HCT116 (cell line): ENCODE results near the gene AKAP14. TPM values are rescaled to one million over a fixed set of nuclear protein-coding genes. Genes with fewer than 3 reads are reported as not detected.

ENCODE experiments used
- ATAC-seq: fragments of 200-7000 bp; cut with Tn5 transposase; 2 replicates; pipeline ENCODE4 v1.9.1; 2020; ENCODE audit warnings: mild to moderate bottlenecking, moderate library complexity
- BruUV-seq: library from RNA; stranded (reverse); fragments of 400-500 nt; replicated peaks from 2 replicates; lab custom pipeline; 2021; lab: Mats Ljungman, UMichigan
- CTCF ChIA-PET: fragments of 300-600 bp; sonication (Branson Sonifier 250); formaldehyde crosslinking; loops from one replicate; lab custom pipeline; 2021; ENCODE audit warnings: antibody characterized with exemption; lab: Charles Lee
- POLR2A ChIA-PET: fragments of 300-600, 350-600 bp; sonication (Branson Sonifier 250); formaldehyde crosslinking; loops from one replicate; lab custom pipeline; 2021; ENCODE audit warnings: antibody characterized with exemption; lab: Charles Lee
- RAD21 ChIA-PET, 2 experiments: fragments of 300-600 bp; sonication (Branson Sonifier 250); formaldehyde crosslinking; loops; one replicate each; lab custom pipeline; 2023; ENCODE audit warnings: low total read pairs in 2 of 2; ENCODE audit not compliant: uncharacterized antibody in 2 of 2, unreplicated experiment in 2 of 2, low non-redundant PET in 1 of 2; lab: Charles Lee
- DNase-seq: peaks from one replicate; pipeline ENCODE4 v3.0.0-alpha.2; 2010; ENCODE audit warnings: low read depth, low spot score
- H2AFZ ChIP-seq: fragments of 200-600 bp; shearing (Covaris generic), sonication (generic); 2 replicates; pipeline ENCODE4 v1.6.1; 2017; ENCODE audit warnings: low read depth, mixed run types, mixed read lengths, antibody characterized with exemption, low read length; ENCODE audit not compliant: poor library complexity, severe bottlenecking
- H3K27ac ChIP-seq: 2 replicates; pipeline ENCODE4 v1.5.1; 2012; ENCODE audit warnings: low read depth, low read length
- H3K27me3 ChIP-seq: fragments of 200-600 bp; sonication (generic); 2 replicates; pipeline ENCODE4 v1.6.1; 2016; ENCODE audit warnings: mixed run types, low read length, mixed read lengths; ENCODE audit not compliant: insufficient read depth
- H3K36me3 ChIP-seq, 2 experiments: fragments of 200-500 bp in 1 of 2; fragments of 200-600 bp in 1 of 2; sonication (Bioruptor generic) in 1 of 2; sonication (generic) in 1 of 2; 2 replicates each; pipeline versions ENCODE4 v1.5.1 to v1.6.1; 2014 to 2016; ENCODE audit warnings: low read length in 2 of 2, inconsistent platforms in 1 of 2, mixed read lengths in 1 of 2, mixed run types in 1 of 2; ENCODE audit not compliant: insufficient read depth in 2 of 2, control insufficient read depth in 1 of 2
- H3K4me1 ChIP-seq, 2 experiments: fragments of 200-600 bp in 1 of 2; sonication (generic) in 1 of 2; 2 replicates each; pipeline versions ENCODE4 v1.5.1 to v1.6.1; 2012 to 2017; ENCODE audit warnings: low read length in 2 of 2, inconsistent platforms in 1 of 2, mild to moderate bottlenecking in 1 of 2, mixed read lengths in 1 of 2, mixed run types in 1 of 2, moderate library complexity in 1 of 2; ENCODE audit not compliant: insufficient read depth in 2 of 2, control insufficient read depth in 1 of 2
- H3K4me2 ChIP-seq: fragments of 200-600 bp; sonication (generic); 2 replicates; pipeline ENCODE4 v1.6.1; 2017; ENCODE audit warnings: mixed run types, low read length, mixed read lengths
- H3K4me3 ChIP-seq, 2 experiments: fragments of 200-600 bp in 1 of 2; sonication (generic) in 1 of 2; replicated peaks in 1 of 2; 2 replicates each; pipeline ENCODE4 v1.5.1; 2011 to 2016; ENCODE audit warnings: low read length in 2 of 2, control low read depth in 1 of 2, low read depth in 1 of 2, mild to moderate bottlenecking in 1 of 2, mixed read lengths in 1 of 2, mixed run types in 1 of 2
- H3K79me2 ChIP-seq: fragments of 200-600 bp; sonication (generic); 2 replicates; pipeline ENCODE4 v1.6.1; 2017; ENCODE audit warnings: mild to moderate bottlenecking, mixed run types, low read length, moderate library complexity, mixed read lengths; ENCODE audit not compliant: insufficient read depth
- H3K9ac ChIP-seq: fragments of 200-600 bp; sonication (generic); 2 replicates; pipeline ENCODE4 v1.6.1; 2016; ENCODE audit warnings: low read length, mixed read lengths
- H3K9me2 ChIP-seq: fragments of 200-600 bp; sonication (generic), shearing (Covaris generic); 2 replicates; pipeline ENCODE4 v1.6.1; 2017; ENCODE audit warnings: mixed run types, mild to moderate bottlenecking, moderate library complexity; ENCODE audit not compliant: insufficient read depth
- H3K9me3 ChIP-seq, 2 experiments: fragments of 200-500 bp in 1 of 2; fragments of 200-600 bp in 1 of 2; sonication (Bioruptor generic) in 1 of 2; sonication (generic) in 1 of 2; 2 replicates each; pipeline ENCODE4 v1.6.1; 2014 to 2017; ENCODE audit warnings: low read length in 2 of 2, mixed read lengths in 2 of 2, inconsistent platforms in 1 of 2, low read depth in 1 of 2, mild to moderate bottlenecking in 1 of 2, mixed run types in 1 of 2, moderate library complexity in 1 of 2; ENCODE audit not compliant: control insufficient read depth in 1 of 2, insufficient read depth in 1 of 2
- H4K20me1 ChIP-seq: fragments of 200-600 bp; sonication (generic), shearing (Covaris generic); 2 replicates; pipeline ENCODE4 v1.6.1; 2017; ENCODE audit warnings: mixed run types, mild to moderate bottlenecking, moderate library complexity; ENCODE audit not compliant: insufficient read depth
- ATF3 ChIP-seq: IDR thresholded peaks from 2 replicates; pipeline ENCODE4 v1.6.1; 2012
- CBX3 ChIP-seq: IDR thresholded peaks from 2 replicates; pipeline ENCODE4 v1.6.1; 2012; ENCODE audit warnings: low read depth
- CEBPB ChIP-seq: IDR thresholded peaks from 2 replicates; pipeline ENCODE4 v1.6.1; 2012; ENCODE audit warnings: low read depth
- CTCF ChIP-seq, 3 experiments: fragments of 200-600 bp in 1 of 3; sonication (generic) in 1 of 3; IDR thresholded peaks in 2 of 3; conservative IDR thresholded peaks in 1 of 3; 2 replicates each; pipeline ENCODE4 v1.5.1; 2012 to 2017; ENCODE audit warnings: low read depth in 2 of 3, low read length in 2 of 3, antibody characterized with exemption in 1 of 3, borderline replicate concordance in 1 of 3, control low read depth in 1 of 3, mild to moderate bottlenecking in 1 of 3, mixed read lengths in 1 of 3, mixed run types in 1 of 3, moderate library complexity in 1 of 3; ENCODE audit not compliant: insufficient read depth in 1 of 3
- EGR1 ChIP-seq: IDR thresholded peaks from 2 replicates; pipeline ENCODE4 v1.6.1; 2012; ENCODE audit warnings: low read depth
- ELF1 ChIP-seq: IDR thresholded peaks from 2 replicates; pipeline ENCODE4 v1.6.1; 2012; ENCODE audit warnings: low read depth, borderline replicate concordance
- EZH2 ChIP-seq: fragments of 200-600 bp; sonication (generic); IDR thresholded peaks from 2 replicates; pipeline ENCODE4 v1.6.1; 2017; ENCODE audit warnings: antibody characterized with exemption, mixed run types
- EZH2phosphoT487 ChIP-seq: fragments of 200-600 bp; IDR thresholded peaks from 2 replicates; pipeline ENCODE4 v1.6.1; 2018; ENCODE audit warnings: antibody characterized with exemption, borderline replicate concordance
- JUND ChIP-seq: IDR thresholded peaks from 2 replicates; pipeline ENCODE4 v1.6.1; 2012
- MAX ChIP-seq: IDR thresholded peaks from 2 replicates; pipeline ENCODE4 v1.6.1; 2012
- POLR2A ChIP-seq: IDR thresholded peaks from 2 replicates; pipeline ENCODE4 v1.7.0; 2011; ENCODE audit warnings: borderline replicate concordance; ENCODE audit not compliant: insufficient read depth, insufficient read length; ENCODE audit errors: extremely low read depth
- POLR2AphosphoS5 ChIP-seq: IDR thresholded peaks from 2 replicates; pipeline ENCODE4 v1.6.1; 2011; ENCODE audit warnings: mild to moderate bottlenecking, low read depth, low read length, moderate library complexity
- RAD21 ChIP-seq: IDR thresholded peaks from 2 replicates; pipeline ENCODE4 v1.6.1; 2012; ENCODE audit warnings: low read depth, mild to moderate bottlenecking
- SIN3A ChIP-seq: IDR thresholded peaks from 2 replicates; pipeline ENCODE4 v1.6.1; 2012; ENCODE audit warnings: low read depth
- SP1 ChIP-seq: IDR thresholded peaks from 2 replicates; pipeline ENCODE4 v1.6.1; 2012; ENCODE audit warnings: low read depth
- SRF ChIP-seq: IDR thresholded peaks from 2 replicates; pipeline ENCODE4 v1.6.1; 2012; ENCODE audit warnings: low read depth
- TCF7L2 ChIP-seq: IDR thresholded peaks from 2 replicates; pipeline ENCODE4 v1.7.0; 2011; ENCODE audit warnings: borderline replicate concordance, inconsistent platforms; ENCODE audit not compliant: insufficient read depth, insufficient read length; ENCODE audit errors: extremely low read depth
- YY1 ChIP-seq: IDR thresholded peaks from 2 replicates; pipeline ENCODE4 v1.6.1; 2011; ENCODE audit warnings: low read length, low read depth, moderate library complexity, mild to moderate bottlenecking; ENCODE audit not compliant: insufficient replicate concordance; ENCODE audit errors: extremely low read depth
- ZBTB33 ChIP-seq: IDR thresholded peaks from 2 replicates; pipeline ENCODE4 v1.6.1; 2011; ENCODE audit warnings: mild to moderate bottlenecking, low read length, moderate library complexity; ENCODE audit not compliant: insufficient replicate concordance; ENCODE audit errors: extremely low read depth
- ZFX ChIP-seq: fragments of 450-650 bp; IDR thresholded peaks from 2 replicates; pipeline ENCODE4 v1.6.1; 2017
- ZNF274 ChIP-seq: fragments of 200-500 bp; sonication (Bioruptor generic); IDR thresholded peaks from 2 replicates; pipeline ENCODE4 v1.6.1; 2014; ENCODE audit warnings: mild to moderate bottlenecking, low read depth, low read length, inconsistent platforms
- intact Hi-C: fragments of 100-400 bp; cut with micrococcal nuclease; formaldehyde crosslinking; loops from 2 replicates; pipeline ENCODE4 v1.10.0; 2022
- total RNA-seq: library from RNA; stranded (reverse); gene quantifications from one replicate; pipeline ENCODE4 v1.2.1, GENCODE V29; 2021; ENCODE audit not compliant: unreplicated experiment

Gene AKAP14
- total RNA-seq, 1 experiment from 2014 or later = not detected

- Histone ChIP-seq H4K20me1 (no peaks in the 10 kb centered on the region), H3K9me3 (no peaks in the 10 kb centered on the region), H3K4me1 (peaks cover 3 to 10% of the 10 kb centered on the region in 2 experiments; a peak in 1 of 4 replicates), H3K27me3 (no peaks in the 10 kb centered on the region), H3K36me3 (no peaks in the 10 kb centered on the region), H3K9ac (peak within 1 kb of the TSS; percentile 73), H3K27ac (peak within 1 kb of the TSS; percentile 88), H3K79me2 (peaks cover 17% of the 10 kb centered on the region), H3K4me3 (peak within 1 kb of the TSS; percentile 73 to 84), H3K4me2 (peak within 1 kb of the TSS; percentile 82), H3K9me2 (no peaks in the 10 kb centered on the region), H2AFZ (peak within 1 kb of the TSS; percentile 94)
- RAD21 ChIA-PET = no interaction called here
- POLR2A ChIA-PET = interaction anchor here (1.3 kb wide), 1 partner anchor 90 kb away, joined by 3 read pairs; the partner anchor contains the start of gene UPF3B
- peak; percentile 94 for ATAC-seq
- intact Hi-C loops = no loop called here
- no TSS peak for BruUV-seq
- CTCF ChIA-PET = no interaction called here
- DNase-seq = peak; percentile 91
- peak; percentile 50; the same call in 1 of the 2 replicates for TF ChIP-seq MAX
- peak; percentile 69 for TF ChIP-seq ZFX
- peak; percentile 76 for TF ChIP-seq POLR2AphosphoS5
- TF ChIP-seq RAD21 = no peak
- no peak for TF ChIP-seq CEBPB
- no peak for TF ChIP-seq ZNF274
- TF ChIP-seq SIN3A = peak; percentile 22; the same call in 1 of the 2 replicates
- peak; percentile 72; the same call in 1 of the 2 replicates for TF ChIP-seq SRF
- TF ChIP-seq CBX3 = peak; percentile 89
- TF ChIP-seq JUND = no peak
- peak; percentile 87 for TF ChIP-seq ZBTB33
- TF ChIP-seq TCF7L2 = no peak
- TF ChIP-seq EZH2phosphoT487 = no peak
- peak; percentile 80 for TF ChIP-seq YY1
- peak; percentile 60 for TF ChIP-seq SP1
- TF ChIP-seq POLR2A = peak; percentile 70
- TF ChIP-seq EGR1 = no peak
- no peak for TF ChIP-seq EZH2
- TF ChIP-seq ATF3 = no peak
- TF ChIP-seq CTCF (IDR thresholded peaks at IDR 0.05 in 2 of 3, conservative IDR thresholded peaks at IDR 0.05 in 1 of 3; ENCODE audit: borderline replicate concordance in 1 of 3, insufficient read depth in 1 of 3, low read depth in 2 of 3, low read length in 2 of 3) = no peak
- TF ChIP-seq ELF1 = peak; percentile 45; the same call in 1 of the 2 replicates
Observed at GRCh38 chrX:119943185-119943988, 47.7 kb downstream of the AKAP14 start, which contains the start of gene NKAP. Gene NKAP (minus strand): TSS chrX:119943751. CDS start chrX:119943605, 146 bp downstream.
